Duodenal mucosa (tissue), 2 donors: Measurements from ENCODE around the gene PIGBOS1.
"Not testable (repeated sequence)": the region's sequence is repeated elsewhere in the genome, so short reads cannot be mapped to it uniquely, and the experiment has no call there.

ENCODE experiments used
- H3K27ac ChIP-seq: one replicate; pipeline ENCODE4 v1.7.0; 2013; ENCODE audit warnings: low read depth, low read length
- H3K27me3 ChIP-seq, 2 donors: one replicate each; pipeline ENCODE4 v1.7.0; 2013; ENCODE audit warnings: low read length in 2 of 2, control low read depth in 1 of 2; ENCODE audit not compliant: insufficient read depth in 2 of 2, control insufficient read depth in 1 of 2
- H3K36me3 ChIP-seq, 2 donors: one replicate each; pipeline ENCODE4 v1.7.0; 2013; ENCODE audit warnings: low read length in 2 of 2, control low read depth in 1 of 2; ENCODE audit not compliant: insufficient read depth in 2 of 2, control insufficient read depth in 1 of 2
- H3K4me1 ChIP-seq, 2 donors: one replicate each; pipeline ENCODE4 v1.7.0; 2013; ENCODE audit warnings: low read length in 2 of 2, control low read depth in 1 of 2; ENCODE audit not compliant: insufficient read depth in 2 of 2, control insufficient read depth in 1 of 2
- H3K4me3 ChIP-seq, 2 donors: one replicate each; pipeline ENCODE4 v1.7.0; 2013; ENCODE audit warnings: low read length in 2 of 2, low read depth in 1 of 2
- H3K9ac ChIP-seq, 2 donors: one replicate each; pipeline ENCODE4 v1.7.0; 2013; ENCODE audit warnings: low read length in 2 of 2, low read depth in 1 of 2
- H3K9me3 ChIP-seq, 2 donors: one replicate each; pipeline ENCODE4 v1.7.0; 2013; ENCODE audit warnings: low read length in 2 of 2, control low read depth in 1 of 2; ENCODE audit not compliant: control insufficient read depth in 1 of 2

PIGBOS1 gene

GRCh38 chr15:55319537-55320237 lies 764 bp upstream of the PIGBOS1 start:
- H3K9me3 ChIP-seq: no peaks in the 10 kb centered on the region
- H3K4me1 ChIP-seq: peaks cover 4 to 18% of the 10 kb centered on the region in 2 donors
- no peaks in the 10 kb centered on the region for H3K27me3 ChIP-seq
- H3K4me3 ChIP-seq: peak overlapping the region; percentile 93 to 99
- H3K36me3 ChIP-seq: no peaks in the 10 kb centered on the region
- H3K9ac ChIP-seq: peak overlapping the region; percentile 91 to 97
- H3K27ac ChIP-seq: no peak overlapping the region

GRCh38 chr15:55302801-55303200 lies 16.1 kb downstream of the PIGBOS1 start:
- not testable (repeated sequence) for H3K27me3 ChIP-seq

GRCh38 chr15:55297315-55297714 lies 21.6 kb downstream of the PIGBOS1 start:
- Histone ChIP-seq H3K4me3 (no peak overlapping the region), H3K27me3 (no peaks in the 10 kb centered on the region), H3K4me1 (no peaks in the 10 kb centered on the region), H3K9ac (no peak overlapping the region), H3K27ac (no peak overlapping the region), H3K9me3 (no peaks in the 10 kb centered on the region), H3K36me3 (no peaks in the 10 kb centered on the region)

More at GRCh38 chr15:55302801-55303200, 16.1 kb downstream of the PIGBOS1 start:
- not testable (repeated sequence) for H3K36me3 ChIP-seq, H3K27ac ChIP-seq, H3K9ac ChIP-seq, H3K4me1 ChIP-seq, H3K4me3 ChIP-seq, H3K9me3 ChIP-seq

- H3K4me3 ChIP-seq: peak overlapping the region; percentile 93 to 94
- H3K4me1 ChIP-seq: peaks cover 0 to 20% of the 10 kb centered on the region in 2 donors
- H3K27ac ChIP-seq: peak overlapping the region; percentile 86
- peak overlapping the region; percentile 81 to 98 for H3K9ac ChIP-seq
- H3K36me3 ChIP-seq: no peaks in the 10 kb centered on the region
- no peaks in the 10 kb centered on the region for H3K27me3 ChIP-seq
- H3K9me3 ChIP-seq: no peaks in the 10 kb centered on the region
Observed at GRCh38 chr15:55290528-55291057, 28.3 kb downstream of the PIGBOS1 start.

GRCh38 chr15:55289746-55290527 lies 29.0 kb downstream of the PIGBOS1 start, which contains the start of gene RAB27A:
Gene RAB27A (minus strand): TSS chr15:55289813. CDS start chr15:55234934, 54,879 bp downstream.
- Histone ChIP-seq H3K36me3 (no peaks in the 10 kb centered on the region), H3K9ac (peak within 1 kb of the TSS; percentile 81 to 98), H3K4me3 (peak within 1 kb of the TSS; percentile 93 to 94), H3K27me3 (no peaks in the 10 kb centered on the region), H3K27ac (peak within 1 kb of the TSS; percentile 86), H3K4me1 (peaks cover 3 to 20% of the 10 kb centered on the region in 2 donors), H3K9me3 (no peaks in the 10 kb centered on the region)

GRCh38 chr15:55289011-55289745 lies 29.7 kb downstream of the PIGBOS1 start:
- Histone ChIP-seq H3K36me3 (no peaks in the 10 kb centered on the region), H3K4me3 (peak overlapping the region; percentile 93 to 94), H3K9me3 (no peaks in the 10 kb centered on the region), H3K27me3 (no peaks in the 10 kb centered on the region), H3K27ac (peak overlapping the region; percentile 74), H3K4me1 (peaks cover 3 to 20% of the 10 kb centered on the region in 2 donors), H3K9ac (peak overlapping the region; percentile 81 to 98)

- H3K27ac ChIP-seq: no peak overlapping the region
- H3K9me3 ChIP-seq: no peaks in the 10 kb centered on the region
- H3K4me3 ChIP-seq: peak overlapping the region; percentile 93 to 94
- no peaks in the 10 kb centered on the region for H3K27me3 ChIP-seq
- H3K36me3 ChIP-seq: no peaks in the 10 kb centered on the region
- peaks cover 8 to 22% of the 10 kb centered on the region in 2 donors for H3K4me1 ChIP-seq
- peak overlapping the region; percentile 81 to 98 for H3K9ac ChIP-seq
Observed at GRCh38 chr15:55288006-55288717, 30.8 kb downstream of the PIGBOS1 start.

- not testable (repeated sequence) for H3K9me3 ChIP-seq, H3K9ac ChIP-seq, H3K27me3 ChIP-seq, H3K27ac ChIP-seq, H3K36me3 ChIP-seq, H3K4me3 ChIP-seq
- H3K4me1 ChIP-seq: peaks cover 20 to 29% of the 10 kb centered on the region in 2 donors
Observed at GRCh38 chr15:55286442-55287189, 32.3 kb downstream of the PIGBOS1 start.

GRCh38 chr15:55284426-55284825 lies 34.5 kb downstream of the PIGBOS1 start:
- no peak overlapping the region for H3K4me3 ChIP-seq
- no peaks in the 10 kb centered on the region for H3K9me3 ChIP-seq
- no peaks in the 10 kb centered on the region for H3K36me3 ChIP-seq
- no peak overlapping the region for H3K9ac ChIP-seq
- no peaks in the 10 kb centered on the region for H3K27me3 ChIP-seq
- H3K4me1 ChIP-seq: peaks cover 25 to 26% of the 10 kb centered on the region in 2 donors
- H3K27ac ChIP-seq: no peak overlapping the region
